Cardiac fibroblast (primary cell): Measurements from ENCODE around the gene MVB12B.
A peak's percentile ranks its signal among the peaks of the same experiment; 100 is the strongest.

Experiments used
- DNase-seq, 2 donors: peaks; one replicate each; pipeline versions ENCODE4 v3.0.0 to v3.0.0-alpha.2; 2010; ENCODE audit warnings: low read depth in 2 of 2
- H3K4me3 ChIP-seq, 2 donors: replicated peaks in 1 of 2; 1 replicate in 1 of 2; 2 replicates in 1 of 2; pipeline ENCODE4 v1.5.1; 2011; ENCODE audit warnings: low read depth in 2 of 2, low read length in 2 of 2, mild to moderate bottlenecking in 2 of 2, moderate library complexity in 1 of 2
- CTCF ChIP-seq: IDR thresholded peaks from one replicate; pipeline ENCODE4 v1.5.1; 2011; ENCODE audit warnings: low read depth, mild to moderate bottlenecking, low read length, inconsistent platforms

Gene MVB12B

DNA sequence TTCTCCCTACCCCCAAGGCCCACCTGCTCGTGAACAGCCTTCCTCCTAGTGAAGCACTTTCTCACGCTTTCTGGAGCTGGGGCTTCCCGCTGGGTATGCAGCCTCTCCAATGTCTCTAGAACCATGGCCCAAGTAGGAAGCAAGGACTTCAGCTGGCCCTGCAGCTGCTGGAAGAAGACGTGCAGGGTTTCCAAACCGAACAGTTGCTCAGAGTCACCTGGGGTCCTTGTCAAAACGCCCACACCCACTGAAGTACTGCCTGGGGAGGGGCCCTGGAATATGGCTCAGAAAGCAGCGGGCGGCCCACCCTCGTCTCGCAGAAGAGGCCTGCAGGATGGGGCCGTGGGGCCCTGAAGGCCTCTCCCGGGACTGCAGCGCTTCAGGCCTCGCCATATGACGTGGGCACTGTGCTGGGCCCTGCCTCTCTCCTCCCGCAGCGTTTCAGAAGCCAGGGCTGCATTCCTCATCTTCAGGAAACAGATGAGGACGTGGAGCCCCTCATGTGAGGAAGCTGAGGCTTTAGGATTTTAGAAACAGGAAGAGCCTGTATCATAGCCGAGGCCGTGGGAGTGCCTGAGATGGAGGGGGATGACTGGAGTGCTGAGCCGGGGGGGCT lies 171.1 kb downstream of the MVB12B start:
- no peak overlapping the region for H3K4me3 ChIP-seq
- TF ChIP-seq CTCF, result no peak
- no peak for DNase-seq

DNA sequence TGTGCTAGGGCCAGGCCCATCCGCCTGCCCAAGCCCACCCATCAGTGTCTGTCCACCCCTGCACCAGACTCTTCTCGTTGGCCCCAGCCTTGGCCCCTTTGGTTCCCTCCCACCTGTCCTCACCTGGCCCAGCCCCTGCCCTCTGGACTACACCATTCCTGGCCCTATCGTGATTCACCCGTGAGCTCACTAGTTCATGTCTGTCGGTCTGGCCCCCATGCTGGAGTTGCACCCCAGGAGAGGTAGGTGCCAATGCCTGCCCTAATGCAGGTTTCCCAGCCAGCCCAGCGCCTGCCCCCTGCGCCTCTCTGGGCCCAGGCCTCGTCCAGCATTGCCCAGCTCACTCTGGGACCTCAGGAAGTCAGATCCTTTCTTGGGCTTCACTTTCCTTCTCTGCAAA lies 171.7 kb downstream of the MVB12B start:
- no peak for DNase-seq
- no peak for TF ChIP-seq CTCF
- no peak overlapping the region for H3K4me3 ChIP-seq

DNA sequence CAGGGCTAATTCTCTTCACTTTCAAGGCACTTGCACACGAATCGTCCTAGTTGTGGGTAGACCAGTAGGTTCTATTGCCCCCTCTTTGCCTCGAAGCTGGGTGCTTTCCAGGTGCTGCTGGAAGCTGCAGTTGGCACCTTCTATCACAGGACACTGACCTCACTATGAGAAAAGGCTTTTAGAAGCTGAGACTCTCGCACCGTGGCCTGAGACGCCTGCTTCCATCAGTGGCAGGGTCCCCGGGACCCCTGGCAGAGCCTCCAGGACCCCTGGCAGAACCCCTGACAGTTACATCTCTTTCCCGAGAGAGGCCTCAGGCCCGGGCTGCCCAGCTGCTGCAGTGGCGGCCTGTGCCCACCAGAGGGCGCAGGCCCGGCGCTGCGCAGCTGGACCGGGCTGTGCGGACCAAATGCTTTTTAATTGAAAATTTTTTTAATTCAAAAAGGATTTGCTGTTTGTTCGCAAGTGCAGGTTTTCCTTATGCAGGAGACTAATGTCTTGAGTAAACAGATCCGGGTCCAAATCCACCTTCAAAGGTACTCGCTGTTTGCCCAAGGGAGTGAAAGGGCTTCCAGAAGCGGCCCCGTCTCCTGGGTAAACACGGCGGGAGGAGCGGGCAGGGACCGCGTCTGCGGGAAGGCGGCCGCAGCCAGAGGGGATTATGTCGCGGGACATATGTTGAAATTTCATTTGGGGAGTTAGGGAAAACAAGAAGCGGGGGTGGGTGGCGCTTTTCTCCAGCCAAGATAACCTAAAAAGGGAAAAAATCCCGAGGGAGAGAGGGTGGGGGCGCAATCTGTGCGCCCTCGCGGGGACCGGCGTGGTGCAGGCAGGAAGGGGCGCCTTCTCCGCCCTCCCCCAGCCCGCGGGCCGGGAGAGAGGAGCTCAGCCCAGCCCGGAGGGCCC lies 172.6 kb downstream of the MVB12B start:
- H3K4me3 ChIP-seq, result peak overlapping the region; percentile 44 to 51
- DNase-seq, result peak; percentile 44 to 45
- TF ChIP-seq CTCF, result peak; percentile 83

- TF ChIP-seq CTCF, result no peak
- no peak for DNase-seq
- peak overlapping the region; percentile 44 to 51 for H3K4me3 ChIP-seq
Observed at GRCh38 chr9:126499911-126500599, 173.4 kb downstream of the MVB12B start.

GRCh38 chr9:126500600-126501382 lies 174.2 kb downstream of the MVB12B start:
- H3K4me3 ChIP-seq, result no peak overlapping the region
- peak; percentile 95 for TF ChIP-seq CTCF
- DNase-seq, result peak; percentile 66 to 82
